CD14-positive monocyte (primary cell): ENCODE measurements around the gene KCTD2. TPM values are rescaled to one million over a fixed set of nuclear protein-coding genes. Genes with fewer than 3 reads are reported as not detected.
"Not testable (repeated sequence)": the region's sequence is repeated elsewhere in the genome, so short reads cannot be mapped to it uniquely, and the experiment has no call there.

Experiments used
- DNase-seq, 3 donors: peaks; one replicate each; pipeline ENCODE4 v3.0.0-alpha.2; 2011 to 2022
- H2AFZ ChIP-seq: 2 replicates; pipeline ENCODE4 v1.6.0; 2012; ENCODE audit warnings: mild to moderate bottlenecking, low read depth, low read length, inconsistent platforms; ENCODE audit not compliant: insufficient read depth, poor library complexity, severe bottlenecking
- H3K27ac ChIP-seq, 2 donors: 1 replicate in 1 of 2; 2 replicates in 1 of 2; pipeline ENCODE4 v1.5.1; 2012 to 2013; ENCODE audit warnings: low read length in 2 of 2, control low read depth in 1 of 2, inconsistent platforms in 1 of 2, low read depth in 1 of 2, mild to moderate bottlenecking in 1 of 2
- H3K27me3 ChIP-seq, 2 donors: one replicate each; pipeline versions ENCODE4 v1.6.0 to v1.6.1; 2011 to 2013; ENCODE audit warnings: low read length in 2 of 2; ENCODE audit not compliant: control insufficient read depth in 2 of 2, insufficient read depth in 2 of 2
- H3K36me3 ChIP-seq, 2 donors: replicated peaks in 1 of 2; 1 replicate in 1 of 2; 2 replicates in 1 of 2; pipeline versions ENCODE4 v1.5.1 to v1.6.1; 2012 to 2013; ENCODE audit warnings: low read length in 2 of 2, control low read depth in 1 of 2, inconsistent platforms in 1 of 2, mild to moderate bottlenecking in 1 of 2; ENCODE audit not compliant: insufficient read depth in 2 of 2, control insufficient read depth in 1 of 2
- H3K4me1 ChIP-seq, 2 donors: 1 replicate in 1 of 2; 2 replicates in 1 of 2; pipeline versions ENCODE4 v1.5.1 to v1.6.1; 2012 to 2013; ENCODE audit warnings: low read length in 2 of 2, control low read depth in 1 of 2, inconsistent platforms in 1 of 2, mild to moderate bottlenecking in 1 of 2, moderate library complexity in 1 of 2; ENCODE audit not compliant: insufficient read depth in 2 of 2, control insufficient read depth in 1 of 2
- H3K4me2 ChIP-seq: replicated peaks from 2 replicates; pipeline ENCODE3; 2012; ENCODE audit warnings: low read length, moderate library complexity, mild to moderate bottlenecking; ENCODE audit not compliant: poor library complexity, severe bottlenecking; ENCODE audit errors: extremely low read depth
- H3K4me3 ChIP-seq, 3 experiments: fragments of 200-600 bp in 1 of 3; sonication (generic) in 1 of 3; replicated peaks in 1 of 3; 1 replicate in 2 of 3; 2 replicates in 1 of 3; pipeline ENCODE4 v1.5.1; 2011 to 2013; ENCODE audit warnings: low read length in 3 of 3, mild to moderate bottlenecking in 3 of 3, control low read depth in 2 of 3, low read depth in 2 of 3, inconsistent platforms in 1 of 3, moderate library complexity in 1 of 3
- H3K79me2 ChIP-seq: 2 replicates; pipeline ENCODE4 v1.6.0; 2012; ENCODE audit warnings: mild to moderate bottlenecking, control low read depth, inconsistent platforms, low read length, moderate library complexity; ENCODE audit not compliant: insufficient read depth
- H3K9ac ChIP-seq: 2 replicates; pipeline ENCODE4 v1.6.0; 2017; ENCODE audit warnings: low read length, mild to moderate bottlenecking; ENCODE audit not compliant: insufficient read depth, poor library complexity, severe bottlenecking
- H3K9me3 ChIP-seq, 2 donors: replicated peaks in 1 of 2; 1 replicate in 1 of 2; 2 replicates in 1 of 2; pipeline versions ENCODE4 v1.5.1 to v1.6.1; 2012 to 2013; ENCODE audit warnings: low read length in 2 of 2, control low read depth in 1 of 2; ENCODE audit not compliant: control insufficient read depth in 1 of 2, insufficient read depth in 1 of 2
- H4K20me1 ChIP-seq: 2 replicates; pipeline ENCODE4 v1.6.0; 2012; ENCODE audit warnings: mild to moderate bottlenecking, low read length, control low read depth, moderate library complexity; ENCODE audit not compliant: insufficient read depth
- H3K27ac Mint-ChIP-seq, 7 donors: one replicate each; pipeline ENCODE4 v1.8.0; 2020; ENCODE audit warnings: mild to moderate bottlenecking in 7 of 7, mixed read lengths in 7 of 7, moderate library complexity in 6 of 7, inconsistent platforms in 2 of 7
- H3K27me3 Mint-ChIP-seq, 3 donors: one replicate each; pipeline ENCODE4 v1.8.0; 2021 to 2022; ENCODE audit warnings: low read depth in 3 of 3, mild to moderate bottlenecking in 3 of 3, mixed read lengths in 3 of 3, moderate library complexity in 3 of 3, inconsistent platforms in 1 of 3
- H3K36me3 Mint-ChIP-seq, 2 donors: one replicate each; pipeline ENCODE4 v1.8.0; 2020; ENCODE audit warnings: mixed read lengths in 2 of 2, inconsistent platforms in 1 of 2, mild to moderate bottlenecking in 1 of 2
- H3K4me1 Mint-ChIP-seq: one replicate; pipeline ENCODE4 v1.8.0; 2020; ENCODE audit warnings: mild to moderate bottlenecking, mixed read lengths
- H3K4me3 Mint-ChIP-seq, 2 donors: one replicate each; pipeline ENCODE4 v1.8.0; 2020; ENCODE audit warnings: mild to moderate bottlenecking in 2 of 2, mixed read lengths in 2 of 2, moderate library complexity in 1 of 2
- H3K9me3 Mint-ChIP-seq, 7 donors: one replicate each; pipeline ENCODE4 v1.8.0; 2020 to 2022; ENCODE audit warnings: mixed read lengths in 7 of 7, mild to moderate bottlenecking in 6 of 7, moderate library complexity in 6 of 7, inconsistent platforms in 2 of 7
- WGBS: methylation state at CpG from one replicate; pipeline ENCODE4 v1.1.5; 2013; ENCODE audit warnings: missing lambda C conversion rate; ENCODE audit not compliant: insufficient coverage; 5-methylcytosine and 5-hydroxymethylcytosine counted together
- intact Hi-C, 2 donors: fragments of 100-400 bp; cut with micrococcal nuclease; formaldehyde crosslinking; loops; one replicate each; pipeline versions ENCODE4 v1.15.0 to v1.15.1; 2023
- polyA plus RNA-seq, 3 donors: library from polyadenylated mRNA; depleted of rRNA in 1 of 3; unstranded in 2 of 3; stranded (reverse) in 1 of 3; fragments of 300-500 nt in 2 of 3; fragments of >200 nt in 1 of 3; fragmentation: Illumina TruSeq in 2 of 3; gene quantifications; 1 replicate in 2 of 3; 2 replicates in 1 of 3; pipeline ENCODE4 v1.2.3, GENCODE V29; 2012 to 2021
- TF ChIP-seq, protein P1 (sequence below): fragments of 200-600 bp; IDR thresholded peaks from one replicate; pipeline ENCODE4 v1.8.0; 2022; ENCODE audit warnings: antibody characterized with exemption, mild to moderate bottlenecking

Gene KCTD2
- polyA plus RNA-seq, 3 donors = 2.8 to 17.0 (median 2.9) TPM

DNA sequence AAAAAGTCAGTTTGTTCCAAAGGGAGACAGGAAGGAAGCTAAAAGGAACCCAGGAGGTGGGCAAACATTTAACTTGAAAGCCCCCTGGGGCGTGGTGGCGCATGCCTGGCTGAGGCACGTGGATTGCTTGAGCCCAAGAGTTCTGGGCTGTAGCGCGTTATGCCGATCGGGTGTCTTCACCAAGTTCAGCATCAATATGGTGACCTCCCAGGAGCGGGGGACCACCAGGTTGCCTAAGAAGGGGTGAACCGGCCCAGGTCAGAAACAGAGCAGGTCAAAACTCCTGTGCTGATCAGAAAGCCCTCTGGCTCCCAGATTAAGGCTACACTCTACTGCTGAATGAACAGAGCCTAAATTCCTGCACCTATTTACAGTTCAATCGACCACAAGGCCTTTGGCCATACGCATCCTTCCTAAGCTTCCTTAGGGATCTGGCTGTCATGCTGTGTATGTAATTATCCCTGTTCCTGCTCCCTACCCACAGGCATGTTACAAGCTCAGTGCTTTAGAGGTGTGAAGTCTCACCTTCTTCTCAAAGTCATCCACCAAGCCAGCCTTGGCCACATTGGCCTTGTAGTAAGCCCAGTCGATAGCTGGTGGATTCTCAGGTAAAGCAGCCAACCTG is 5.3 kb upstream of the KCTD2 start:
- Mint-ChIP-seq H3K27ac (peak overlapping the region in 1 of 7 donors; percentile 41), H3K9me3 (peaks cover 0 to 2% (median 0%) of the 10 kb centered on the region in 7 donors), H3K27me3 (peaks cover 0 to 2% (median 0%) of the 10 kb centered on the region in 3 donors), H3K4me1 (peaks cover 13% of the 10 kb centered on the region), H3K4me3 (no peak overlapping the region), H3K36me3 (peaks cover 42 to 47% of the 10 kb centered on the region in 2 donors)
- Histone ChIP-seq H3K9ac (no peak overlapping the region), H4K20me1 (peaks cover 12% of the 10 kb centered on the region), H3K4me1 (peaks cover 6 to 16% of the 10 kb centered on the region in 2 donors), H3K79me2 (peaks cover 26% of the 10 kb centered on the region), H3K36me3 (peaks cover 37 to 44% of the 10 kb centered on the region in 2 donors), H3K27ac (no peak overlapping the region), H3K27me3 (no peaks in the 10 kb centered on the region), H3K4me3 (no peak overlapping the region), H3K9me3 (no peaks in the 10 kb centered on the region), H2AFZ (no peak overlapping the region), H3K4me2 (no peak overlapping the region)
- 94% methylated on average over 8 of the region's 12 CpGs for WGBS
- intact Hi-C loops = no loop called here
- no peak for DNase-seq
- TF ChIP-seq, protein P1, sequence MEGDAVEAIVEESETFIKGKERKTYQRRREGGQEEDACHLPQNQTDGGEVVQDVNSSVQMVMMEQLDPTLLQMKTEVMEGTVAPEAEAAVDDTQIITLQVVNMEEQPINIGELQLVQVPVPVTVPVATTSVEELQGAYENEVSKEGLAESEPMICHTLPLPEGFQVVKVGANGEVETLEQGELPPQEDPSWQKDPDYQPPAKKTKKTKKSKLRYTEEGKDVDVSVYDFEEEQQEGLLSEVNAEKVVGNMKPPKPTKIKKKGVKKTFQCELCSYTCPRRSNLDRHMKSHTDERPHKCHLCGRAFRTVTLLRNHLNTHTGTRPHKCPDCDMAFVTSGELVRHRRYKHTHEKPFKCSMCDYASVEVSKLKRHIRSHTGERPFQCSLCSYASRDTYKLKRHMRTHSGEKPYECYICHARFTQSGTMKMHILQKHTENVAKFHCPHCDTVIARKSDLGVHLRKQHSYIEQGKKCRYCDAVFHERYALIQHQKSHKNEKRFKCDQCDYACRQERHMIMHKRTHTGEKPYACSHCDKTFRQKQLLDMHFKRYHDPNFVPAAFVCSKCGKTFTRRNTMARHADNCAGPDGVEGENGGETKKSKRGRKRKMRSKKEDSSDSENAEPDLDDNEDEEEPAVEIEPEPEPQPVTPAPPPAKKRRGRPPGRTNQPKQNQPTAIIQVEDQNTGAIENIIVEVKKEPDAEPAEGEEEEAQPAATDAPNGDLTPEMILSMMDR = no peak

GRCh38 chr17:75043789-75044188 is 3.2 kb upstream of the KCTD2 start:
- DNase-seq, H3K9me3 ChIP-seq, H3K4me2 ChIP-seq, H3K4me3 Mint-ChIP-seq, H3K9ac ChIP-seq, H3K9me3 Mint-ChIP-seq, H2AFZ ChIP-seq, H3K4me3 ChIP-seq, intact Hi-C loops, H3K27me3 ChIP-seq, H3K27me3 Mint-ChIP-seq, H3K27ac ChIP-seq: not testable (repeated sequence)
- Histone ChIP-seq H3K36me3 (peaks cover 33 to 36% of the 10 kb centered on the region in 2 donors), H3K4me1 (peaks cover 18 to 25% of the 10 kb centered on the region in 2 donors), H3K79me2 (peaks cover 37% of the 10 kb centered on the region), H4K20me1 (peaks cover 12% of the 10 kb centered on the region)
- H3K27ac Mint-ChIP-seq = peak overlapping the region in 1 of 7 donors; percentile 46
- WGBS = no CpG with 5 or more reads among the region's 5 CpGs
- peaks cover 32 to 39% of the 10 kb centered on the region in 2 donors for H3K36me3 Mint-ChIP-seq
- H3K4me1 Mint-ChIP-seq = peaks cover 23% of the 10 kb centered on the region
